A673 (cell line): ENCODE data around the gene MTR. TPM values are rescaled to one million over a fixed set of nuclear protein-coding genes. Genes with fewer than 3 reads are reported as not detected.

Experiments used
- BruUV-seq: library from RNA; stranded (reverse); fragments of 400-500 nt; replicated peaks from 2 replicates; lab custom pipeline; 2021; lab: Mats Ljungman, UMichigan
- CTCF ChIA-PET: fragments of 300-600 bp; sonication (Branson Sonifier 250); formaldehyde crosslinking; loops from one replicate; lab custom pipeline; 2022; ENCODE audit warnings: antibody characterized with exemption; lab: Charles Lee
- POLR2A ChIA-PET: fragments of 300-600 bp; sonication (Branson Sonifier 250); formaldehyde crosslinking; loops from one replicate; lab custom pipeline; 2022; ENCODE audit warnings: antibody characterized with exemption; ENCODE audit not compliant: low non-redundant PET; lab: Charles Lee
- DNase-seq: peaks from one replicate; pipeline ENCODE4 v3.0.0-alpha.2; 2015; ENCODE audit warnings: low spot score
- H3K27ac ChIP-seq: fragments of 200-600 bp; sonication (generic); 2 replicates; pipeline ENCODE4 v1.5.1; 2016; ENCODE audit warnings: mixed run types, low read depth, mild to moderate bottlenecking, mixed read lengths, antibody characterized with exemption, low read length; ENCODE audit not compliant: poor library complexity, severe bottlenecking
- H3K27me3 ChIP-seq: fragments of 200-600 bp; sonication (generic); replicated peaks from 2 replicates; pipeline ENCODE4 v1.6.1; 2017; ENCODE audit warnings: mixed run types, low read depth, mild to moderate bottlenecking, mixed read lengths, antibody characterized with exemption, low read length; ENCODE audit not compliant: insufficient read depth, poor library complexity
- H3K36me3 ChIP-seq: fragments of 200-600 bp; sonication (generic); 2 replicates; pipeline ENCODE4 v1.6.1; 2016; ENCODE audit warnings: mixed run types, mild to moderate bottlenecking, mixed read lengths, antibody characterized with exemption, low read length; ENCODE audit not compliant: insufficient read depth, poor library complexity, severe bottlenecking
- H3K4me1 ChIP-seq: fragments of 200-600 bp; sonication (generic); 2 replicates; pipeline ENCODE4 v1.6.1; 2017; ENCODE audit warnings: mixed run types, mild to moderate bottlenecking, mixed read lengths, antibody characterized with exemption, low read length; ENCODE audit not compliant: insufficient read depth, poor library complexity, severe bottlenecking
- H3K4me3 ChIP-seq: fragments of 200-600 bp; sonication (generic); 2 replicates; pipeline ENCODE4 v1.5.1; 2016; ENCODE audit warnings: low read depth, mixed run types, mild to moderate bottlenecking, mixed read lengths, low read length; ENCODE audit not compliant: poor library complexity, severe bottlenecking
- H3K9me3 ChIP-seq: fragments of 200-600 bp; sonication (generic); 2 replicates; pipeline ENCODE4 v1.6.1; 2016; ENCODE audit warnings: mixed run types, low read depth, mild to moderate bottlenecking, mixed read lengths, antibody characterized with exemption, low read length; ENCODE audit not compliant: poor library complexity, severe bottlenecking
- CTCF ChIP-seq: fragments of 300-800, 200-600 bp; sonication (generic); conservative IDR thresholded peaks from 2 replicates; pipeline ENCODE4 v1.5.1; 2017; ENCODE audit warnings: low read depth, mild to moderate bottlenecking, antibody characterized with exemption, low read length, moderate library complexity, mixed read lengths
- EZH2 ChIP-seq: fragments of 200-600 bp; sonication (generic); IDR thresholded peaks from 2 replicates; pipeline ENCODE4 v1.6.1; 2017; ENCODE audit warnings: borderline replicate concordance, low read depth, mild to moderate bottlenecking, mixed read lengths, antibody characterized with exemption, low read length; ENCODE audit not compliant: poor library complexity, severe bottlenecking
- intact Hi-C: fragments of 100-400 bp; cut with micrococcal nuclease; formaldehyde crosslinking; loops from one replicate; pipeline ENCODE4 v1.10.0; 2022; ENCODE audit not compliant: unreplicated experiment
- total RNA-seq: library from RNA; stranded (reverse); gene quantifications from 2 replicates; pipeline ENCODE4 v1.2.3, GENCODE V29; 2021

Gene MTR
- total RNA-seq, 1 experiment from 2014 or later = 36.0 TPM

GRCh38 chr1:236952246-236953003 is 157.3 kb downstream of the MTR start:
- CTCF ChIA-PET = no interaction called here

GRCh38 chr1:236953151-236953700 is 158.1 kb downstream of the MTR start:
- intact Hi-C loops = no loop called here
- Histone ChIP-seq H3K4me3 (no peak overlapping the region), H3K27ac (no peak overlapping the region), H3K9me3 (no peaks in the 10 kb centered on the region), H3K4me1 (no peaks in the 10 kb centered on the region), H3K27me3 (no peaks in the 10 kb centered on the region), H3K36me3 (no peaks in the 10 kb centered on the region)
- no peak for DNase-seq
- TF ChIP-seq EZH2 (no peak), CTCF (no peak)
- POLR2A ChIA-PET = no interaction called here
- no TSS peak for BruUV-seq
- CTCF ChIA-PET = no interaction called here

More at GRCh38 chr1:236952246-236953003, 157.3 kb downstream of the MTR start:
- no TSS peak for BruUV-seq
- Histone ChIP-seq H3K4me1 (no peaks in the 10 kb centered on the region), H3K9me3 (no peaks in the 10 kb centered on the region), H3K36me3 (no peaks in the 10 kb centered on the region), H3K27ac (no peak overlapping the region), H3K4me3 (no peak overlapping the region), H3K27me3 (no peaks in the 10 kb centered on the region)
- POLR2A ChIA-PET = no interaction called here
- no peak for DNase-seq
- TF ChIP-seq CTCF (no peak), EZH2 (no peak)
- intact Hi-C loops = no loop called here

Other genes starting within 250 kb of the MTR start
- 47.7 and 59.7 TPM in 2 replicates for gene HEATR1, start 190.8 kb upstream of the MTR start, total RNA-seq
- 34.2 and 39.4 TPM in 2 replicates for gene ACTN2, start 108.8 kb upstream of the MTR start, total RNA-seq
- gene MT1HL1, start 209.1 kb downstream of the MTR start, total RNA-seq = not detected in 2 replicates
- gene RYR2, start 246.9 kb downstream of the MTR start, total RNA-seq = 2.0 and 2.8 TPM in 2 replicates